IMR-90 (cell line): ENCODE measurements around the gene WASF3. TPM values are rescaled to one million over a fixed set of nuclear protein-coding genes. Genes with fewer than 3 reads are reported as not detected.

ENCODE experiments used
- ATAC-seq: fragments of 200-7000 bp; cut with Tn5 transposase; 2 replicates; pipeline ENCODE4 v1.9.1; 2020; ENCODE audit warnings: low read depth, mild to moderate bottlenecking, moderate library complexity
- BruUV-seq: library from RNA; stranded (reverse); fragments of 400-500 nt; replicated peaks from 2 replicates; lab custom pipeline; 2021; lab: Mats Ljungman, UMichigan
- CTCF ChIA-PET: fragments of 300-600 bp; formaldehyde crosslinking; extraction: SDS; loops from one replicate; lab custom pipeline; 2021; ENCODE audit warnings: antibody characterized with exemption; lab: Yijun Ruan, JAX
- POLR2A ChIA-PET: fragments of 300-600 bp; sonication (Branson Sonifier 250); formaldehyde crosslinking; loops from one replicate; lab custom pipeline; 2022; ENCODE audit warnings: antibody characterized with exemption; ENCODE audit not compliant: unreplicated experiment; lab: Charles Lee
- DNase-seq: peaks from one replicate; pipeline ENCODE4 v3.0.0; 2013
- H2AFZ ChIP-seq: replicated peaks from 2 replicates; pipeline ENCODE3; 2013; ENCODE audit warnings: low read length, mild to moderate bottlenecking; ENCODE audit not compliant: poor library complexity
- H2AK5ac ChIP-seq: 2 replicates; pipeline ENCODE4 v1.6.1; 2013; ENCODE audit warnings: low read depth, low read length, inconsistent platforms
- H2AK9ac ChIP-seq: replicated peaks from 2 replicates; pipeline ENCODE3; 2013; ENCODE audit warnings: mild to moderate bottlenecking, low read depth, low read length, moderate library complexity; ENCODE audit not compliant: poor library complexity
- H2BK120ac ChIP-seq: 2 replicates; pipeline ENCODE4 v1.6.1; 2013; ENCODE audit warnings: low read depth, low read length, inconsistent platforms
- H2BK15ac ChIP-seq: 3 replicates; pipeline ENCODE4 v1.6.1; 2013; ENCODE audit warnings: low read depth, low read length, inconsistent platforms
- H2BK20ac ChIP-seq: 2 replicates; pipeline ENCODE4 v1.6.1; 2013; ENCODE audit warnings: low read depth, mild to moderate bottlenecking, inconsistent platforms, low read length, moderate library complexity
- H2BK5ac ChIP-seq: 2 replicates; pipeline ENCODE4 v1.6.1; 2013; ENCODE audit warnings: mild to moderate bottlenecking, low read depth, low read length, inconsistent platforms; ENCODE audit not compliant: poor library complexity, severe bottlenecking
- H3K14ac ChIP-seq: replicated peaks from 2 replicates; pipeline ENCODE4 v1.6.1; 2013; ENCODE audit warnings: low read depth, low read length, inconsistent platforms
- H3K18ac ChIP-seq: 2 replicates; pipeline ENCODE4 v1.6.1; 2013; ENCODE audit warnings: low read depth, low read length, control low read depth
- H3K23ac ChIP-seq: 2 replicates; pipeline ENCODE4 v1.6.1; 2013; ENCODE audit warnings: low read depth, low read length, inconsistent platforms
- H3K27ac ChIP-seq: 2 replicates; pipeline ENCODE4 v1.5.1; 2013; ENCODE audit warnings: mild to moderate bottlenecking, control low read depth, low read length; ENCODE audit not compliant: insufficient read depth
- H3K27me3 ChIP-seq: 2 replicates; pipeline ENCODE4 v1.6.1; 2013; ENCODE audit warnings: low read length; ENCODE audit not compliant: control insufficient read depth, insufficient read depth
- H3K36me3 ChIP-seq: 2 replicates; pipeline ENCODE4 v1.6.1; 2013; ENCODE audit warnings: low read length, mixed read lengths; ENCODE audit not compliant: control insufficient read depth, insufficient read depth
- H3K4ac ChIP-seq: 2 replicates; pipeline ENCODE4 v1.6.1; 2013; ENCODE audit warnings: low read depth, low read length, inconsistent platforms
- H3K4me1 ChIP-seq: 2 replicates; pipeline ENCODE4 v1.6.1; 2013; ENCODE audit warnings: low read length, mixed read lengths; ENCODE audit not compliant: control insufficient read depth, insufficient read depth
- H3K4me2 ChIP-seq: 2 replicates; pipeline ENCODE4 v1.6.1; 2013; ENCODE audit warnings: low read depth, mild to moderate bottlenecking, control low read depth, low read length, moderate library complexity
- H3K4me3 ChIP-seq: 2 replicates; pipeline ENCODE4 v1.5.1; 2013; ENCODE audit warnings: low read depth, mild to moderate bottlenecking, control low read depth, low read length, moderate library complexity; ENCODE audit not compliant: insufficient read depth
- H3K56ac ChIP-seq: 2 replicates; pipeline ENCODE4 v1.6.1; 2013; ENCODE audit warnings: low read length, inconsistent platforms; ENCODE audit not compliant: insufficient read depth; ENCODE audit errors: extremely low read depth
- H3K79me1 ChIP-seq, 2 experiments: 2 replicates each; pipeline ENCODE4 v1.6.1; 2013; ENCODE audit warnings: low read length in 2 of 2, inconsistent platforms in 1 of 2, low read depth in 1 of 2
- H3K9ac ChIP-seq: 2 replicates; pipeline ENCODE4 v1.6.1; 2013; ENCODE audit warnings: low read depth, low read length, control low read depth
- H3K9me1 ChIP-seq: 2 replicates; pipeline ENCODE4 v1.6.1; 2013; ENCODE audit warnings: low read length, inconsistent platforms; ENCODE audit not compliant: insufficient read depth
- H3K9me3 ChIP-seq: 2 replicates; pipeline ENCODE4 v1.6.1; 2013; ENCODE audit warnings: low read length; ENCODE audit not compliant: control insufficient read depth, insufficient read depth
- H4K20me1 ChIP-seq: 2 replicates; pipeline ENCODE4 v1.6.1; 2013; ENCODE audit warnings: low read length, inconsistent platforms; ENCODE audit not compliant: insufficient read depth
- H4K5ac ChIP-seq: 2 replicates; pipeline ENCODE4 v1.6.1; 2013; ENCODE audit warnings: mild to moderate bottlenecking, low read depth, low read length, control low read depth
- H4K8ac ChIP-seq, 2 experiments: 2 replicates each; pipeline ENCODE4 v1.6.1; 2013; ENCODE audit warnings: low read depth in 2 of 2, low read length in 2 of 2, control low read depth in 1 of 2, inconsistent platforms in 1 of 2
- H4K91ac ChIP-seq: 2 replicates; pipeline ENCODE4 v1.6.1; 2013; ENCODE audit warnings: low read depth, low read length, inconsistent platforms; ENCODE audit not compliant: insufficient read depth
- BHLHE40 ChIP-seq: fragments of 150-350 bp; IDR thresholded peaks from 2 replicates; pipeline ENCODE4 v1.6.1; 2016; ENCODE audit warnings: mild to moderate bottlenecking, low read depth, low read length
- CHD1 ChIP-seq: IDR thresholded peaks from 2 replicates; pipeline ENCODE4 v1.6.1; 2012; ENCODE audit warnings: low read depth, low read length, improper control_type of control experiment
- NFE2L2 ChIP-seq: fragments of 150-350 bp; IDR thresholded peaks from 2 replicates; pipeline ENCODE4 v1.6.1; 2016; ENCODE audit warnings: low read depth, mild to moderate bottlenecking, low read length
- RAD21 ChIP-seq: IDR thresholded peaks from 2 replicates; pipeline ENCODE4 v1.6.1; 2012; ENCODE audit warnings: low read length, improper control_type of control experiment
- WGBS, 2 experiments: methylation state at CpG; one replicate each; pipeline versions ENCODE4 v1.1.5 to v1.1.7; 2013; ENCODE audit warnings: missing lambda C conversion rate in 2 of 2; ENCODE audit not compliant: insufficient read length in 1 of 2; ENCODE audit errors: extremely low coverage in 2 of 2; 5-methylcytosine and 5-hydroxymethylcytosine counted together
- dilution Hi-C: fragments of 300-500 bp; cut with HindIII; formaldehyde crosslinking; loops from one replicate; pipeline ENCODE4 v1.14.3; 2018; ENCODE audit warnings: low sequenced_read_pairs; ENCODE audit not compliant: unreplicated experiment
- in situ Hi-C: fragments of 300-500 bp; cut with MboI; formaldehyde crosslinking; loops from 3 replicates; pipeline ENCODE4 v1.14.3; 2019; ENCODE audit warnings: low sequenced_read_pairs, inconsistent platforms, mixed read lengths
- intact Hi-C: fragments of 100-400 bp; cut with micrococcal nuclease; formaldehyde crosslinking; loops from 2 replicates; pipeline ENCODE4 v1.10.0; 2022
- polyA plus RNA-seq, 3 experiments: library from polyadenylated mRNA; depleted of rRNA; stranded (reverse); fragments of >200 nt; gene quantifications; 2 replicates each; pipeline ENCODE4 v1.2.3, GENCODE V29; 2012; ENCODE audit warnings: low replicate concordance in 1 of 3
- total RNA-seq: library from RNA; depleted of rRNA; stranded (reverse); fragments of >200 nt; gene quantifications from 2 replicates; pipeline ENCODE4 v1.2.3, GENCODE V29; 2012
- TF ChIP-seq, protein P1 (sequence below): conservative IDR thresholded peaks from 2 replicates; pipeline ENCODE4 v1.5.1; 2012; ENCODE audit warnings: mild to moderate bottlenecking, low read depth, low read length, improper control_type of control experiment

Gene WASF3
- total and polyA plus RNA-seq, 2 of the 4 experiments (the other 2 are of a cell fraction): 4.3 to 11.4 TPM

DNA sequence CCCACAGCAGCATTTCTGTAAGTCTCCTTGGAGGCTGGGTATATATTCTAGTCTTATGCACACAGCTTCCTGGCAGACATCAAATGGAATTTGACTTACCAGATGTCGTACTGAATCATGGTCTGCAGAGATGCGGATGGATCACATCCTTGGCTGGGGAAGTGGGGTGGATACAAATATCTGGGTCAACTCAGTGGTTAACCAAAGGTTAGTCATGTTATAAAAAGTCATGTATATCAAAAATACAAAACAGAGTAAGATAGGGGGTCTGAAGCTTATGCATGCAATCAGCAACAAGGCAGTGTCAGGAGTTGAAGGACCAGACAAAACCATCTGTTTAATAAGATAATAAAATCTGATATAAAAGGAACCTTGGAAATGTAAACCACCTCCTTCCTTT, 61.9 kb downstream of the WASF3 start:
- H4K20me1 ChIP-seq: peaks cover 16% of the 10 kb centered on the region; the same call in 1 of the 2 replicates
- H3K27me3 ChIP-seq: no peaks in the 10 kb centered on the region
- H3K9me3 ChIP-seq: peaks cover 9% of the 10 kb centered on the region
- no peak overlapping the region for H2AK9ac ChIP-seq
- no peak overlapping the region for H3K4me3 ChIP-seq
- H2BK120ac ChIP-seq: no peak overlapping the region
- H2AFZ ChIP-seq: no peak overlapping the region
- in situ Hi-C loops: no loop called here
- ATAC-seq (peak; percentile 85), DNase-seq (peak; percentile 91)
- POLR2A ChIA-PET: interaction anchor here (0.8 kb wide), 1 partner anchor 62 kb away, joined by 3 read pairs; the partner anchor contains the start of gene WASF3
- no peak overlapping the region for H3K56ac ChIP-seq
- intact Hi-C loops: loop anchor here (5.0 kb wide), 1 partner anchor 122 kb away; no protein-coding TSS in a partner anchor
- H4K8ac ChIP-seq: no peak overlapping the region
- BruUV-seq: no TSS peak
- H3K4ac ChIP-seq: no peak overlapping the region
- no peak overlapping the region for H2BK20ac ChIP-seq
- H2BK15ac ChIP-seq: no peak overlapping the region
- H3K79me1 ChIP-seq: peaks cover 19 to 22% of the 10 kb centered on the region in 2 experiments
- H3K23ac ChIP-seq: no peak overlapping the region
- H3K4me2 ChIP-seq: no peak overlapping the region; the same call in 1 of the 2 replicates
- no peak for TF ChIP-seq BHLHE40
- TF ChIP-seq, protein P1, sequence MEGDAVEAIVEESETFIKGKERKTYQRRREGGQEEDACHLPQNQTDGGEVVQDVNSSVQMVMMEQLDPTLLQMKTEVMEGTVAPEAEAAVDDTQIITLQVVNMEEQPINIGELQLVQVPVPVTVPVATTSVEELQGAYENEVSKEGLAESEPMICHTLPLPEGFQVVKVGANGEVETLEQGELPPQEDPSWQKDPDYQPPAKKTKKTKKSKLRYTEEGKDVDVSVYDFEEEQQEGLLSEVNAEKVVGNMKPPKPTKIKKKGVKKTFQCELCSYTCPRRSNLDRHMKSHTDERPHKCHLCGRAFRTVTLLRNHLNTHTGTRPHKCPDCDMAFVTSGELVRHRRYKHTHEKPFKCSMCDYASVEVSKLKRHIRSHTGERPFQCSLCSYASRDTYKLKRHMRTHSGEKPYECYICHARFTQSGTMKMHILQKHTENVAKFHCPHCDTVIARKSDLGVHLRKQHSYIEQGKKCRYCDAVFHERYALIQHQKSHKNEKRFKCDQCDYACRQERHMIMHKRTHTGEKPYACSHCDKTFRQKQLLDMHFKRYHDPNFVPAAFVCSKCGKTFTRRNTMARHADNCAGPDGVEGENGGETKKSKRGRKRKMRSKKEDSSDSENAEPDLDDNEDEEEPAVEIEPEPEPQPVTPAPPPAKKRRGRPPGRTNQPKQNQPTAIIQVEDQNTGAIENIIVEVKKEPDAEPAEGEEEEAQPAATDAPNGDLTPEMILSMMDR: no peak
- no peak for TF ChIP-seq CHD1
- no peak for TF ChIP-seq NFE2L2
- TF ChIP-seq RAD21: no peak
- CTCF ChIA-PET: interaction anchor here (0.7 to 1.5 kb wide), 3 partner anchors 9 to 117 kb away, joined by 3 to 6 read pairs (median 5); no protein-coding TSS in a partner anchor
- no CpG with 5 or more reads among the region's 2 CpGs for WGBS, 2 experiments
- peaks cover 3% of the 10 kb centered on the region for H3K9me1 ChIP-seq
- H3K27ac ChIP-seq: no peak overlapping the region
- H3K4me1 ChIP-seq: peaks cover 3% of the 10 kb centered on the region
- H4K91ac ChIP-seq: no peak overlapping the region
- dilution Hi-C loops: no loop called here
- no peak overlapping the region for H2AK5ac ChIP-seq
- H3K36me3 ChIP-seq: peaks cover 9% of the 10 kb centered on the region
- no peak overlapping the region for H4K5ac ChIP-seq
- H3K9ac ChIP-seq: no peak overlapping the region
- H3K18ac ChIP-seq: no peak overlapping the region
- no peak overlapping the region for H2BK5ac ChIP-seq
- no peak overlapping the region for H3K14ac ChIP-seq
